VCaP (cell line): ENCODE results near the gene SNCG.

Source experiments
- H3K27ac ChIP-seq: fragments of 450-650 bp; 2 replicates; pipeline ENCODE4 v1.5.1; 2017
- CTCF ChIP-seq: fragments of 450-650 bp; conservative IDR thresholded peaks from 2 replicates; pipeline ENCODE4 v1.5.1; 2017; ENCODE audit warnings: mild to moderate bottlenecking, moderate library complexity

Gene SNCG

GRCh38 chr10:86954681-86955500 is 3.5 kb upstream of the SNCG start:
- H3K27ac ChIP-seq, result no peak overlapping the region

GRCh38 chr10:86955501-86956194 is 2.8 kb upstream of the SNCG start:
- no peak for TF ChIP-seq CTCF
- no peak overlapping the region for H3K27ac ChIP-seq

More at GRCh38 chr10:86954681-86955500, 3.5 kb upstream of the SNCG start:
- TF ChIP-seq CTCF, result no peak

GRCh38 chr10:86956195-86956847 is 2.1 kb upstream of the SNCG start:
- no peak overlapping the region for H3K27ac ChIP-seq
- no peak for TF ChIP-seq CTCF

- no peak for TF ChIP-seq CTCF
- H3K27ac ChIP-seq, result no peak overlapping the region
These were observed 1.5 kb upstream of the SNCG start for GRCh38 chr10:86956848-86957448.

- peak within 1 kb of the TSS; percentile 25; the same call in 1 of the 2 replicates for H3K27ac ChIP-seq
- no peak for TF ChIP-seq CTCF
These were observed 806 bp upstream of the SNCG start, which contains the start of gene MMRN2 for GRCh38 chr10:86957471-86958115. TSS of gene MMRN2 (minus strand) at chr10:86957615. CDS start at chr10:86957541, 74 bp downstream.

GRCh38 chr10:86958901-86959736 is 720 bp downstream of the SNCG start:
- peak overlapping the region; percentile 25; the same call in 1 of the 2 replicates for H3K27ac ChIP-seq

More at GRCh38 chr10:86958901-86959736, 720 bp downstream of the SNCG start:
- no peak for TF ChIP-seq CTCF
